BLaER1 (cell line): ENCODE data around the gene SH3BP1.

Experiments
- H3K27ac ChIP-seq: shearing (Covaris generic); formaldehyde crosslinking; 2 replicates; pipeline ENCODE4 v1.8.1; 2022
- H3K27me3 ChIP-seq: shearing (Covaris generic); formaldehyde crosslinking; 2 replicates; pipeline ENCODE4 v1.8.1; 2022
- H3K36me3 ChIP-seq: shearing (Covaris generic); formaldehyde crosslinking; 2 replicates; pipeline ENCODE4 v1.8.1; 2022
- H3K4me1 ChIP-seq: shearing (Covaris generic); formaldehyde crosslinking; 2 replicates; pipeline ENCODE4 v1.8.1; 2022
- H3K4me2 ChIP-seq: shearing (Covaris generic); formaldehyde crosslinking; 2 replicates; pipeline ENCODE4 v1.8.1; 2022
- H3K4me3 ChIP-seq: shearing (Covaris generic); formaldehyde crosslinking; 2 replicates; pipeline ENCODE4 v1.8.1; 2022
- H3K9ac ChIP-seq: shearing (Covaris generic); formaldehyde crosslinking; 2 replicates; pipeline ENCODE4 v1.8.1; 2022
- H3K9me3 ChIP-seq: shearing (Covaris generic); formaldehyde crosslinking; 2 replicates; pipeline ENCODE4 v1.8.1; 2022
- H4K20me1 ChIP-seq: shearing (Covaris generic); formaldehyde crosslinking; 2 replicates; pipeline ENCODE4 v1.8.1; 2022
- Cebpa-rat ChIP-seq: shearing (Covaris generic); IDR thresholded peaks from 2 replicates; pipeline ENCODE4 v1.8.1; 2022

Gene SH3BP1

DNA sequence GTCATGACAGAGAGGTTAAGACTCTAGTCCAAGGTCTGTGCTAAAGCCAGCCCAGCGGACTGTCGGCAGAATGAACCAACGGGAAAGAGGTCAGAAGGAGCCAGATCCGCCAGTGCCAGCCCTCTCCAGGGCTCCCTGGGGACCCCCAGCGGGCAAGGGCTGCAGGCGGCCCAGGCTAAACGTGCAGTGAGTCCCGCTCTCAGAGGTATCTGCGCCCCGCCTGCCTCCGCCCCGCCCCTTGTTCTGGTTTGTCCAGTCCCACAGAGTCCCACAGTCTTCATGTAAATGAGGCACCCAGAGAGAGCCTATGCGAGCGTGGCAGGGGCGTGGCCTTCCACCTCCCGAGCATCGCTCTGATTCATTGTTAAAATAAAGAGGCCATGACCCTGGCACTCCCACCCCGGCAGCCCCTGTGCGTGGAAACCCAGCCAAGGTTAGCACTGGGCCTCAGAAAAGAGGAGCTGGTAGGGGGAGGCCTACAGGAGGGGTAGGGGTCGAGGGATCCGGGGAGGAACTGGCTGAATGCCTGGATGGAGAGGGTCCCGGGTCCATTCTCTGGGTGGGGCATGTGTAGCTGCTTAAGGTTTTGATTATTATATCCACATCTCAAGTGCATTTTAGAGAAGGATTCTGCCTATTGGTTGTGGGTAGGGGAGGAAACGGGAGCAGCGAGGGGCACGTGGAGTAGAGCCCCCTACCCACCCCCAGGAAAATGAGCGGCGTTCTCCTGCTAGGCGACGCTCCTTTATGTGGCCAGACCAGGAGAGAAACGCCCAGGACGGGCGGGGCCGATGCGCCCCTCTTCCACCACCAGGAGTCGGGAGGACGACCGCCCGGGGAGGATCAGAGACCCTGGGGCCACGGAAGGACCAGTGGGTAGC lies 57.4 kb downstream of the SH3BP1 start, which contains the start of gene TRIOBP:
TSS of gene TRIOBP (plus strand) at position 392 of the 881 bp plus-strand sequence. CDS start 4,318 bp downstream, outside the sequence.
- Histone ChIP-seq H3K9me3 (no peaks in the 10 kb centered on the region), H3K27me3 (no peaks in the 10 kb centered on the region), H3K36me3 (peaks cover 47% of the 10 kb centered on the region), H3K4me2 (peak within 1 kb of the TSS; percentile 90), H3K27ac (no peak within 1 kb of the TSS), H3K4me1 (peaks cover 39% of the 10 kb centered on the region), H4K20me1 (no peaks in the 10 kb centered on the region), H3K4me3 (peak within 1 kb of the TSS; percentile 59), H3K9ac (peak within 1 kb of the TSS; percentile 64; the same call in 1 of the 2 replicates)
- TF ChIP-seq Cebpa-rat, result no peak

DNA sequence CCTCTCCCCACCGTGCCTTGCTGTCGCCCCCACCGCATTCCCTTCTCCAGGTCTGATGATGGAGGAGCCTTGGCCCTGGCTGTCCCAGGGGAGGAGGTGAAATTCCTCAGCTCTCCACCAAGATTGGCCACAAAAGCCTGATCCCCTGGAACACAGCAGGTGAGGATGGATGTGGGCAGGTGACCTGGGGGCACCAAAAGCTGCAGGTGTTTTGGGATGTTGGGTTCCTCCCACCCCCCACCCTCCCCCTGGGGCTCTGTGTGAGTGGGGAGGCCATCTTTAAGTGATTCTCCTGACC lies 58.0 kb downstream of the SH3BP1 start:
- Histone ChIP-seq H3K4me2 (peak overlapping the region; percentile 90), H3K27ac (no peak overlapping the region), H3K9ac (peak overlapping the region; percentile 64; the same call in 1 of the 2 replicates), H3K9me3 (no peaks in the 10 kb centered on the region), H3K4me1 (peaks cover 39% of the 10 kb centered on the region), H3K36me3 (peaks cover 46% of the 10 kb centered on the region), H3K4me3 (peak overlapping the region; percentile 59), H3K27me3 (no peaks in the 10 kb centered on the region), H4K20me1 (no peaks in the 10 kb centered on the region)
- TF ChIP-seq Cebpa-rat, result no peak

DNA sequence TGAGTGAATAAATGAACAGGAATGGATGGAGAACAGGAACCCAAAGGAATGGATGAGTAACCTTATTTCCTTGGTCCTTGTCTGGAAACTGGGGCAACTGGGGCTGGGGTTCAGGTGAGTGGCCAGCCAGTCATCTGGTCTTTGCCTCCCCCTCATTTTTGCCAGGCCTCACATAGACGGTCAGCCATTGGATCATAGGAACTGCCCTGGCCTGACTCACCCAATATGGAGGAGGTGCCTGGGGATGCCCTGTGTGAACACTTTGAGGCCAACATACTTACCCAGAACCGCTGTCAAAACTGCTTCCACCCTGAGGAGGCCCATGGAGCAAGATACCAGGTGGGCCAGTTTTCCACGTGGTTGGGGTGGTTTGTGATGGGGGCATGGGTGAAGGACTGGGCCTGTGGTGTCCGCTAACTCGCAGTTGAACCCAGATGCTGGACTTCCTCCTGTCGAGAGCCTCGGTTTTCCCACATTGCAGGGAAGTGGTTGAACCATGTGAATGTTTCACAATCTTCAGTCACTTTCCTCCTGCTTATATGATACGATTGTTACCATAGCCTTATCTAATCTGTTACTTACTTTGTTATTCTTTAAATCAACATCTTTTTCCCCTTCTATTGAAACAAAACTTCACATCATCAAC lies 61.8 kb downstream of the SH3BP1 start:
- H3K9ac ChIP-seq, result no peak overlapping the region
- no peak for TF ChIP-seq Cebpa-rat
- no peak overlapping the region for H3K27ac ChIP-seq
- no peak overlapping the region for H3K4me3 ChIP-seq
- H4K20me1 ChIP-seq, result no peaks in the 10 kb centered on the region
- peaks cover 28% of the 10 kb centered on the region for H3K4me1 ChIP-seq
- H3K9me3 ChIP-seq, result no peaks in the 10 kb centered on the region
- H3K36me3 ChIP-seq, result peaks cover 59% of the 10 kb centered on the region
- no peaks in the 10 kb centered on the region for H3K27me3 ChIP-seq
- no peak overlapping the region for H3K4me2 ChIP-seq

DNA sequence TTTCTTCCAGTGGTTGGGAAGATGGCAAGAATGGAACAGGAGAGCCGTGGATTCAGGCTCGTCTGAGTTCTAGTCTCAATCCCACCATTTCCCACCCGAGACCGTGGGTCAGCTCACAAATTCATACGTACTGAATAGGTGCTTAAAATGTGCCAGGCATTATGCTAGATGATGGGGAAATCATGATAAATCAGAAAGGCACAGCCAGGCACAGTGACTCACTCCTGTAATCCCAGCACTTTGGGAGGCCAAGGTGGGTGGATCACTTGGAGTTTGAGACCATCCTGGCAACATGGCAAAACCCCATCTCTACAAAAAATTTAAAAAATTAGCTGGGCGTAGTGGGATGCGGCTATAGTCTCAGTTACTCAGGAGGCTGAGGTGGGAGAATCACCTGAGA lies 64.4 kb downstream of the SH3BP1 start:
- no peak for TF ChIP-seq Cebpa-rat
- no peak overlapping the region for H3K4me2 ChIP-seq
- no peak overlapping the region for H3K9ac ChIP-seq
- peaks cover 13% of the 10 kb centered on the region for H3K4me1 ChIP-seq
- H3K27ac ChIP-seq, result no peak overlapping the region
- H3K36me3 ChIP-seq, result peaks cover 76% of the 10 kb centered on the region
- H3K27me3 ChIP-seq, result no peaks in the 10 kb centered on the region
- no peak overlapping the region for H3K4me3 ChIP-seq
- H3K9me3 ChIP-seq, result no peaks in the 10 kb centered on the region
- no peaks in the 10 kb centered on the region for H4K20me1 ChIP-seq

DNA sequence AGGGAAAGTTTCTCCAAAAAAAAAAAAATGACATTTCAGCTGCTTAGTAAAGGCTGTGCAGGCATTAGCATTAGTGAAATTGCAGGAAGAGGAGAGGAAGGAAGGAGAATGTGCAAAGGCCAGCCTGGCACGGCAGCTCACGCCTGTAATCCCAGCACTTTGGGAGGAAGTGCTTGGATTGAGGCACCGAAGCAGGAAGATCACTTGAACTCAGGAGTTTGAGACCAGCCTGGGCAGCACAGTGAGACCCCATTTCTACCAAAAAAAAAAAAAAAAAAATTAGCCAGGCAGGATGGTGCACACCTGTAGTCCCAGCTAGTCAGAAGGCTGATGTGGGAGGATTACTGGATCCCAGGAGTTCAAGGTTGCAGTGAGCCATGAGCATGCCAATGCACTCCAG lies 65.2 kb downstream of the SH3BP1 start:
- H3K36me3 ChIP-seq, result peaks cover 83% of the 10 kb centered on the region
- H3K4me3 ChIP-seq, result no peak overlapping the region
- H3K9ac ChIP-seq, result no peak overlapping the region
- no peak overlapping the region for H3K4me2 ChIP-seq
- H3K9me3 ChIP-seq, result no peaks in the 10 kb centered on the region
- H3K27me3 ChIP-seq, result no peaks in the 10 kb centered on the region
- no peaks in the 10 kb centered on the region for H4K20me1 ChIP-seq
- peaks cover 9% of the 10 kb centered on the region; the same call in 1 of the 2 replicates for H3K4me1 ChIP-seq
- H3K27ac ChIP-seq, result no peak overlapping the region
- TF ChIP-seq Cebpa-rat, result no peak

DNA sequence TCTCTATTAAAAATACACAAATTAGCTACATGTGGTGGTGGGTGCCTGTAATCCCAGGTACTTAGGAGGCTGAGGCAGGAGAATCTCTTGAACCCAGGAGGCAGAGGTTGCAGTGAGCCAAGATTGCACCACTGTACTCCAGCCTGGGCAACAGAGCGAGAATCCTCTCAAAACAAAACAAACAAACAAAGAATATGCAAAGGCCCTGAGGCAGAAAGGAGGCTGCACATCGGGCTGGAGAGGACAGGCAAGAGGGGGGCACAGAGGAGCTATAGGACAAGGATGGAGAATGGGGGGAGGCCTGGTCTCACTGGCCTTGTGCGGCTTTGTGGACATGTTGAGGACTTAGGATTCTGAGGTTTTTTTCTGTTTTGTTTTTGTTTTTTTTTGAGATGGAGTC lies 65.7 kb downstream of the SH3BP1 start:
- no peaks in the 10 kb centered on the region for H3K9me3 ChIP-seq
- no peak overlapping the region for H3K27ac ChIP-seq
- no peak overlapping the region for H3K9ac ChIP-seq
- no peak overlapping the region for H3K4me2 ChIP-seq
- H4K20me1 ChIP-seq, result no peaks in the 10 kb centered on the region
- no peaks in the 10 kb centered on the region for H3K27me3 ChIP-seq
- peaks cover 11% of the 10 kb centered on the region for H3K4me1 ChIP-seq
- H3K36me3 ChIP-seq, result peaks cover 88% of the 10 kb centered on the region
- TF ChIP-seq Cebpa-rat, result no peak
- no peak overlapping the region for H3K4me3 ChIP-seq
